Measurements from ENCODE around the gene RBMS1. TPM values are rescaled to one million over a fixed set of nuclear protein-coding genes. Genes with fewer than 3 reads are reported as not detected.

Gene RBMS1
- total RNA-seq, 1 donor from 2014 or later = 60.8 TPM

DNA sequence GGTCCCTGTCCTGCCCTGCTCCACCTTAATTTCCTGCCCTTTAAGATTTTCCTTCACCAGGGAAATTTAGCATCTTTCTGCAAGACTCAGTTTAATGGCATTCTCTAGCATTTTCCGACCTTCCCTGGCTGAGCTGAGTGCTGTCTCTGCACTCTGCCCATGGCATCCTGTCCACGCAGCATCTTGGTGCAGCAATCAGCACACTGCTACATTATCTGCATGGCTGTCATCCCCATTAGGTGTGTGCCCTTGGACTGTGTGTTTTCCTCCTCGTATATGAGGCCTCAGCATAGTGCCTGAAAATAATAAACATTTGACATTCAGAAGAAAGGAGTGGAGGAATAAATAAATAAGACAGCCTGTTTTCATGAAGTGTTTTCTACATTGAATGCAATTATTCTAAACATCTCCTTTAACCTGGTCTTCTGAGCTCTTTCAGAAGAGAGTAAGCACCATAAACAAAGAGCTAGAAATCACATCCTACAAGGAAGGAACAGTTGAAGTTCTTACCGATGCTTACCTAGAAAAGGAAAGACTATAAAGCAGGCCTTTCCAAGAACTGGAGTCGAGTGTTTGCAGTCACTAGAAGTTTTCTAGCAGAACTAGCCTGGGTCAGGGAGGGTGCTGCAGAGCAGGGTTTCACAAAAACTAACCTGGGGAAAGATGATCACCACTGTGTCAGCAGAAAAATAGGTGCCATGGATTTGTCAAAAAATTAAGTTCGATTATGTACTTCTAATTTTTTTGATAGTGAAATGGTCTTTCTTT, 162.2 kb downstream of the RBMS1 start:
- ATAC-seq (peak; percentile 90), DNase-seq (peak; percentile 59)
- intact Hi-C loops (cut with micrococcal nuclease) = no loop called here

DNA sequence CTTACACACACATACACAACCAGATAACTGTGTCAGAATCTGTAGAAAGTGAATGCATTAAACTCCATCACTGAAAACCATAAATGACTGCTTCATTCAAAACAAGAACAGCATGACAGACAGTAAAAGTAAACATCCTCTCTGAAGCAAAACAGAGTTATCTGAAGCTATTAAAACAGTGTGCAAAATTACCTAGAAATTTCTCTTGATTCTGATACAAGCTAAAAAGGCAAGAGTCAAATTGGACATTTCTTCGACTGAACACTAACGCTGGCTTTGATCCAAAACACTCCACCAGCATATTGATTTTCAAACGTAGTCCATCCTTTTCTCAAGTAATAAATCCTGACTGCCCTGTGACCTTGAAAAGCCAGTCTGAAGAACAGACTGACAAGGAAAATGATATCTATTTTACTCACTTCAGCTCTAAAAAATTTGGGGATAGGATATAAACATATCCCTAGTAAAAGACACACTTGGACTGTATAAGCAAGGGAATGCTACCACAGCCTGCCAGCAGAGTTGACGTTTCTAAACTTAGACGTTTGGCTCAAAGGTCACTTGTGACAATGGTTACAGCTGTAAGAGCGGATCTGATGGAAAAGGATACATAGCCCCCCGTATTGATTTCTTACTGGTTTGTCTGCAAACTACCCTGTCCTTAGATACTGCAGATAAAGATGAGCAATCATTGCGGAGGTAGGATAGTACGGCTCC, 164.6 kb downstream of the RBMS1 start:
- DNase-seq (no peak), ATAC-seq (peak; percentile 62)
- intact Hi-C loops (cut with micrococcal nuclease) = loop anchor here (10.0 kb wide), 1 partner anchor 576 kb away; no protein-coding TSS in a partner anchor

DNA sequence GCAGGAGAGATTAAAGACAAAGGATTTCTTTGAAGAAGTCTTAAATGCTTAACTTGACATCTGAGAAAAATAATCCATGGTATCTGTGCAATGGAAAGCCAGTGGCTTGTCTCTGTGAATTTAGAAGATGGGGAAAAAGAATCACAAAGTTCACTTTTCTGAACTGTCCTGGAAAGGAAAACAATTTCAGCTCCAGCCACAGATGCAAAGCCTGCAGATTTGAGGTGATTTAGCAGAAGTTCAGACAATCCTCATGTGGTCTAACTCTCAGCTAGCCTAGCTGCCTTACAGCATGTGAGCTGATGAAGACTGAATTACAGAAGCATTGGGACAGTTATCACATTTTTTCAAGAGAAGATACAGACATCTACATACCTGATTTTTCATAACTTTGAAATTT, 166.8 kb downstream of the RBMS1 start:
- ATAC-seq (no peak), DNase-seq (no peak)
- intact Hi-C loops (cut with micrococcal nuclease) = loop anchor here (10.0 kb wide), 1 partner anchor 578 kb away; no protein-coding TSS in a partner anchor

GRCh38 chr2:160325418-160325817, 168.2 kb downstream of the RBMS1 start:
- DNase-seq = no peak
- intact Hi-C loops (cut with micrococcal nuclease) = loop anchor here (10.0 kb wide), 1 partner anchor 579 kb away; no protein-coding TSS in a partner anchor
- ATAC-seq = no peak

DNA sequence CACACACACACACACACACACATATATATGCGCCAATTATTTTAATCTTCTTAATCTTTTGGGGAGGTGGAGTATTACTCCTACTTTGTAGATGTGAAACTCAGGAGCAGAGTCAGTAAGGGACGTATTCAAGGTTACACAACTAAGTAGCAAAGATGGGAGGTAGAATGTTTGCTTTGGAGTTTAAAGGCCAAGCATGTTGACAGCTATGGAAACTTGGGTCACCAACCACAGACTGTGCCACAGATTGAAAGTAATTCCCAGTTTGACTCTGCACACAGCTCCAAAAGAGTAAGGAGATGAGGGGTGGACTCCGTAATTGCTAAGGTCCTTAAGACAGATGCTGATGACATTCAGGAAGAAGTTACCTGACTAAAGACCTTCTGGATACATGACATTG, 168.7 kb downstream of the RBMS1 start:
- ATAC-seq (no peak), DNase-seq (no peak)
- intact Hi-C loops (cut with micrococcal nuclease) = loop anchor here (10.0 kb wide), 1 partner anchor 580 kb away; no protein-coding TSS in a partner anchor

DNA sequence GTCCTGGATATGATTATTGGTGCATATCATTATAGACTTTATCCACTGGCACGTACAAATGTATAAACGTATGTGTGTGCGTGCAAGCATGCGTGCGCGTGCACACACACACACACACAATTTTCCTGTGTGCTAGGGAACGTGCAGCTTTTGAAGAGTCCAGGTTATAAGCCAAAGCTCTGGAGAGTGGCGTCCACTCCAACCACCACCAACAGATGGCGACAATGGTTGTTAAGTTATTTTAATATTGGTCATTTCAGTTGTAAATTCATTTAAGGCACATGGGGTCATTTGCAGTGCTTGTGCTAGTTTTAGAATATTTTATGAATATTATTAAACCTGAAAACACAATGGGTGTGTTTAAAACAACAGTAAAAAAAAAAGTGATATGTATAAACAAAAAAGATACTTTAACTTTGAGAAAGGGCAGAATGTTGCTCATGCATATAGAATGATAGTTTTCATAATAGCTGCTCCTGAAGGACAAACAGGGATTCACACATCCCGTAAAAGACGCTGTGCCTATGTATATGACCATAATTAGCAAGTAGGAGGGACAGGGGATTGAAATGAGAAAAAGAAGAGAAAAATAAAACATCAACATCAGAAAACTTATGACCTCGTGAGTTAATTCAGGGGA, 169.3 kb downstream of the RBMS1 start:
- DNase-seq (peak; percentile 61), ATAC-seq (peak; percentile 34)
- intact Hi-C loops (cut with micrococcal nuclease) = loop anchor here (10.0 kb wide), 1 partner anchor 581 kb away; no protein-coding TSS in a partner anchor

DNA sequence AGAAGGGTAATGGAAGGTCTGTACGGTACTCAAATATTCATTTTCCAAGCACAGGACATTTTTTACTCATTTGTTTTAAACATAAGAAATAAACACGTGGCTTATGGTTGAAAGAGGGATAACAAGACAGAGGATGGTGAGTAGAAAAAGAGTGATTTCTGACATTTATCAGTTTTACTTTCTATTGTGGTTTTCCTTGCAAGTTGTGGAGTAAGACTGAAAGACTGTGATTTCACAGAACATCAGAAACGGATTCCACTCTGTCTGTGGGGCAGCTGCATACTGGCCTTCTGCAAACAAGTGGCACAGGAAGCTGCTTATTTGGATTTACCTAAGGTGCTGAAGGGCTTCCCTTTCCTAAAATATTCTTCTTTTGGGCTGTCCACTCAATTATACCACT, 171.3 kb downstream of the RBMS1 start:
- no peak for DNase-seq
- intact Hi-C loops (cut with micrococcal nuclease) = loop anchor here (10.0 kb wide), 1 partner anchor 582 kb away; no protein-coding TSS in a partner anchor
- no peak for ATAC-seq

DNA sequence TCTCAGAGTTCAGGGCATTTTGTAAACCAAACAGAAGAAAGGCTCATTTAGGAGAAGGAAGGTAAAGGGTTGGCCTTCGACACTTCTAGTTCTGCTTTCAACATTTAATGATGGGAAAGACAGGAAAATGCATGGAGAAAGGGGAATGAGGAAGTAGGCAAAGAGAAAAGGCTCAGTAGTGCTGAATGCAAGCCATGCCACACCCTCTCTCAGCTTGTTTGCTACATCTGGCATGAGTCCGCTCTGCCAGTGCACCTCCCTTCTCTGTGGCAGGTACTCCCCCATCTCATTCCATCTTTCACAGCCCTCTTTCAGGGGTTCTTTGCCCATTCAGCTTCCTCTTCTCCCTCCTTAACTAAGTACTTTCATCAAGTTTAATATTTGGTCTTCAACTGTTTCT, 172.6 kb downstream of the RBMS1 start:
- no peak for DNase-seq
- intact Hi-C loops (cut with micrococcal nuclease) = loop anchor here (10.0 kb wide), 1 partner anchor 584 kb away; no protein-coding TSS in a partner anchor
- peak; percentile 37 for ATAC-seq

- no peak for DNase-seq
- ATAC-seq = no peak
- intact Hi-C loops (cut with micrococcal nuclease) = loop anchor here (10.0 kb wide), 1 partner anchor 585 kb away; no protein-coding TSS in a partner anchor
Observed at GRCh38 chr2:160319700-160320099, 173.9 kb downstream of the RBMS1 start.

- no peak for ATAC-seq
- intact Hi-C loops (cut with micrococcal nuclease) = no loop called here
- DNase-seq = no peak
Observed at GRCh38 chr2:160318218-160318617, 175.4 kb downstream of the RBMS1 start.

DNA sequence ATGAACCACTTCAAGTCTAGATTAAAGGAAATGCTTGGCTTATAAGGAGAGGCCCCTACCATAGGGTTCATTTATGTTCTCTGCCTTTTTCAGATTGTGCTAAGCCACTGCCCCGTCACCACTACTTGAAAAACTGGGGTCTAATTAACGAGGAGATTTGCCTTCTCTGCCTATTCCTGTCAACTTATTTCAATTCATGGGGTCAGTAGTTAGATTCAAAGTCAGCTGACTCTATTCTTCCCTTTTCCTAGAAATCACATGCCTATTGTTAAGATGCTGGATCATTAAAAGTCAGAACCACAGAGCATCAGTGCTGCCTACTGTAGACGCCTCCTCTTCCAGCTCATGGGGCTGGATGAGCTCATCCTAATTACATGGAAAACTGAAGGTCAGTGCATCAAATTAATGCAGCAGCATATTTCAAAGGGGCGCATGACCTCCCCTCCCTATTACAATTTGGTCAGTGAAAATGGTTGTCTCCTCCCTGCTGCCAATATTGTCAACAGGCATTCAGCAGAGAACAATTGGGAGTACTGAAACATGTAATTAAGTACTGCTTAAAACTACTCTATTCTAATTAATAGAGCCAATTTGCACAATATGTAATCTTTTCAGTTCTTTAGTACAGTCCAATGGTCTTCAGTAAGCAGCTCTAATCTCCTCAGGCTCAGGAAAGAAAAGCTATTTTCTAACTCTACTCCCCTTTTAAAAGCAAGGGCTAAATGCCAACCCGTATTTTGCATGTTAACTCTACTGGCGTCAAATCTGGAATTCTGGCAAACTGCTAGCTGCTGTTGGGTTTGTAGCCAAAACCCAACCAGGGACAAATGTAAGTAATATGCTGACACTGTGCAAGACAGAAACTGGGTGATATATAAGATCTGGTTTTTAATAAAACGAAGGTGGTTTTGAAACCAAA, 176.2 kb downstream of the RBMS1 start:
- DNase-seq (no peak), ATAC-seq (peak; percentile 67)
- intact Hi-C loops (cut with micrococcal nuclease) = no loop called here

DNA sequence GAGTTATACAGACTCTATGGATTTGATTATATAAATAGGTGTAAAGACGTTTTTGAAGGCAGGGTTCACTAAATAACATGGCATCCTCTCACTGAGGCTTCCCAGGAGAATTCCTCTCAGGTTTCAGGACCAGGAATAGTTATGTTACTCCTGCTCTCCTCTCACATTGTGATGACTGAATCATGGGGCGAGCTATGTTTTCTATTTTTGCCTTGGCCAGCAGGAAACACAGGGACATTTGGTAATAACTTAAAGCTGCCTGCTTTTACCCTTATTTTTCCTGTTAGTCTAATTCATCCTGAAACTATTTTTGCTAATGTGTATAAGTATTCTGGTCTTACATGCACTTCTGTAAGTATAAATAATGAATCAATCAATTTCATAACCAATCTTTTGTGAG, 178.3 kb downstream of the RBMS1 start:
- DNase-seq = no peak

DNA sequence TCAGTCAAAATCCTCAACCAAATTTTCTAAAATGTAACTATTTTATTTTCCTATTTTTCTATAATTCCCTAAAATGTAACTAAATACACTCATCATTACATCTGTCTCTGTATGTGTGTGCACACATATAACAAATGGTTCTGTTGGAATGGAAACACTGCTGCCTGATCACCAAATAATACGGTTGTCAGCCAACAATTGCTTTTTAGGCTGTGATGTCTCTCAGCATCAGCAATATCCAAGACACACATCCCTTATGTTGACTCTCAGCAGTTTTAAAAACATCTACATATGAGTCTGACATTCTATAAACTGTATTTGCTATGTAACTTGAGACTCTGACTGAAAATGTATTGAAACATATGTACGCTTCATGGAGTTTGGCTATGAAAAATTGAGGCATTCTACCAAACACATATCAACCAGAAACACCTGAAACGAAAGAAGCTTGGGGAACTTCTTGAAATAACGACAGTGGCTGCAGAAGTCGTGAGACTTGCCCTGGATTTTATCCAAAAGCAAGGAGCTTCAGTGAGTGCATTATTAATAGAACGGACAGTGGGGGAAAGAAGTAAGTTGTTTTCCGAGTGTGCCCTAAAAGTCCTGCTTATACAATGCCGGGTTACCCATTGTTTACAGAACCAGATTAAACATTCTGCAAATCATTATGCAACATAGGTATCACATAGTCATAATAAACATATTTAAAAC, 183.3 kb downstream of the RBMS1 start:
- intact Hi-C loops (cut with micrococcal nuclease) = no loop called here
- ATAC-seq (peak; percentile 45), DNase-seq (no peak)

More for the DNA sequence above, 178.3 kb downstream of the RBMS1 start:
- ATAC-seq = peak; percentile 58
- intact Hi-C loops (cut with micrococcal nuclease) = no loop called here

DNA sequence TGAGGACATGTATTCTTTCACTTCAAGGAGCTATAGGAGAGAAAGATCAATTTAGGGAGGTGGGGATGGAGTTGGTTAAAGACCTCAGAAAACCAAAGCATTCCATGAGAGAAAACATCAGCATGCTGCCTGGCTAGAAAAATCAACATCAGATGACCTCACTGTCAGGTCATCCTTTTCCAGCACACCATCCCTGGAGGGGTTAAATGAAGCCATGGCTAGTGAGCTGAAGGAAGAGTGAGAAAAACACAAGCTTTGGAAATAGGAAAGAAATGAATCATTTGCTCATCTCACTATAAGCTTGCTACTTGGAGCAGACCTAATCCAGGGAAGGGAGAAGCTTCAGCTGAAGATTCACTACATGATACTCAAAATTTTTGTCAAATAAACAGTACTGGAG, 184.0 kb downstream of the RBMS1 start:
- no peak for ATAC-seq

GRCh38 chr2:160308915-160309314, 184.7 kb downstream of the RBMS1 start:
- ATAC-seq (no peak), DNase-seq (no peak)
- intact Hi-C loops (cut with micrococcal nuclease) = no loop called here

More for the DNA sequence above, 184.0 kb downstream of the RBMS1 start:
- intact Hi-C loops (cut with micrococcal nuclease) = no loop called here
- no peak for DNase-seq

DNA sequence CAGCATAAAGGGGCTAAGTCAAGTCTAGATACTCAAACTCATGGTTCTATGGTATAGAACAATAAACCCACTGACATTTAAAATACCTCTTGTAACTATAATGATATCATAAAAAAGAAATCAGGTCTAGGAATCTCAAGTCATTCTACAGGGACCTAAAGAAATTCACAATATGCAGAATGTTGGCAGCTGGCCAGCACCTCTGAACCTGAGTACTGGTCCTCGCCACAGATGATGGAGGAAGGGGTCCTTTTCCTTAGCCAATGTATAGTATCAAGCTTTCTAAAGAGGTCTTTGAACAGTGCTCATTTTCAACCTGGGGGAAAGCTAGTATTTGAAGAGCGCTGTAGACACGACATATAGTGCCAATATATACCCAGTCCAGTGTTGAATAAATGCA, 185.1 kb downstream of the RBMS1 start:
- no peak for ATAC-seq
- peak; percentile 44 for DNase-seq
- intact Hi-C loops (cut with micrococcal nuclease) = no loop called here

DNA sequence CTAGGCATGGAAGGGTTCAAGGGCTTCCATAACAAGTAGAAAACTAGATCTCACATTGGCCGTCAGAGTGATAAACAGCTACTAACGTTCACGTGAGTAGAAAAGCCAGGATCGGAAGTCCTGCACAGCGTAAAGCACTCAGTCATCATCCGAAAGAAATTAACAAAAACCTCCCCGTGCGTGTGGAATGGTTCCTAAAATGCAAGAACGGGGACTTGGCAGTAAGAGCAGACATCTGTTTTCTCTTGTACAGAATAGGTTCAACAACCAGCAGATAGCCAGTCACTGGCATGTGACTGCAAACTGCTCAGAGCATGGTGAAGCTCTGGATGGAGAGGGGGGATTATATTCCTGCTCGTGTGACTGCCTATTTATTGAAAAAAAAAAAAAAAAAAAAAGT, 186.6 kb downstream of the RBMS1 start:
- DNase-seq (no peak), ATAC-seq (peak; percentile 65)
- intact Hi-C loops (cut with micrococcal nuclease) = no loop called here

Measured in left ventricle myocardium superior (tissue), 1 donor.